Small intestine (tissue), 7 donors: ENCODE data around the gene STMN3. TPM values are rescaled to one million over a fixed set of nuclear protein-coding genes. Genes with fewer than 3 reads are reported as not detected.
A peak's percentile ranks its signal among the peaks of the same experiment; 100 is the strongest.

ENCODE experiments used
- DNase-seq, 2 donors: peaks; one replicate each; pipeline versions ENCODE4 v3.0.0 to v3.0.0-alpha.2; 2013
- FAIRE-seq: peaks from 2 replicates; lab custom pipeline; 2012; peaks lifted over from hg19 to GRCh38; lab: Jason Lieb, UNC
- H3K27ac ChIP-seq, 3 donors: one replicate each; pipeline ENCODE4 v1.5.1; 2013; ENCODE audit warnings: low read length in 2 of 3, mild to moderate bottlenecking in 2 of 3, control low read depth in 1 of 3, inconsistent platforms in 1 of 3, low read depth in 1 of 3, moderate library complexity in 1 of 3
- H3K27me3 ChIP-seq, 3 donors: one replicate each; pipeline ENCODE4 v1.6.1; 2013; ENCODE audit warnings: low read length in 3 of 3, inconsistent platforms in 1 of 3; ENCODE audit not compliant: control insufficient read depth in 3 of 3, insufficient read depth in 3 of 3
- H3K36me3 ChIP-seq, 3 donors: one replicate each; pipeline ENCODE4 v1.6.1; 2013; ENCODE audit warnings: low read length in 3 of 3, inconsistent platforms in 1 of 3, low read depth in 1 of 3, mild to moderate bottlenecking in 1 of 3, moderate library complexity in 1 of 3; ENCODE audit not compliant: control insufficient read depth in 3 of 3, insufficient read depth in 2 of 3
- H3K4me1 ChIP-seq, 3 donors: one replicate each; pipeline ENCODE4 v1.6.1; 2013; ENCODE audit warnings: low read length in 2 of 3, inconsistent platforms in 1 of 3, low read depth in 1 of 3, mild to moderate bottlenecking in 1 of 3, moderate library complexity in 1 of 3; ENCODE audit not compliant: control insufficient read depth in 3 of 3, insufficient read depth in 2 of 3
- H3K4me3 ChIP-seq, 3 donors: one replicate each; pipeline ENCODE4 v1.5.1; 2013; ENCODE audit warnings: low read length in 3 of 3, control low read depth in 1 of 3, inconsistent platforms in 1 of 3, low read depth in 1 of 3, mild to moderate bottlenecking in 1 of 3, moderate library complexity in 1 of 3
- H3K9me3 ChIP-seq, 2 donors: one replicate each; pipeline ENCODE4 v1.6.1; 2013; ENCODE audit warnings: low read depth in 1 of 2, low read length in 1 of 2; ENCODE audit not compliant: control insufficient read depth in 2 of 2, insufficient read depth in 1 of 2
- WGBS, 3 donors: extraction: QIAGEN DNeasy Blood & Tissue Kit; methylation state at CpG; one replicate each; pipeline ENCODE4 v1.1.7; 2013; 5-methylcytosine and 5-hydroxymethylcytosine counted together
- polyA plus RNA-seq, 4 donors: library from polyadenylated mRNA; stranded (reverse) in 3 of 4; unstranded in 1 of 4; fragments of 200-250 nt in 3 of 4; fragments of 120-200 nt in 1 of 4; gene quantifications; one replicate each; pipeline versions ENCODE4 v1.2.1 to v1.2.3, GENCODE V29; 2013
- donor health status: healthy with polysubstance abuse.
- donor health status: control.
- donor health status: control.
- donor health status: Bipolar disorder and iron deficiency.
- donor health status: healthy.

Gene STMN3
- polyA plus RNA-seq, 4 donors: 1.1 to 21.4 (median 5.2) TPM

DNA sequence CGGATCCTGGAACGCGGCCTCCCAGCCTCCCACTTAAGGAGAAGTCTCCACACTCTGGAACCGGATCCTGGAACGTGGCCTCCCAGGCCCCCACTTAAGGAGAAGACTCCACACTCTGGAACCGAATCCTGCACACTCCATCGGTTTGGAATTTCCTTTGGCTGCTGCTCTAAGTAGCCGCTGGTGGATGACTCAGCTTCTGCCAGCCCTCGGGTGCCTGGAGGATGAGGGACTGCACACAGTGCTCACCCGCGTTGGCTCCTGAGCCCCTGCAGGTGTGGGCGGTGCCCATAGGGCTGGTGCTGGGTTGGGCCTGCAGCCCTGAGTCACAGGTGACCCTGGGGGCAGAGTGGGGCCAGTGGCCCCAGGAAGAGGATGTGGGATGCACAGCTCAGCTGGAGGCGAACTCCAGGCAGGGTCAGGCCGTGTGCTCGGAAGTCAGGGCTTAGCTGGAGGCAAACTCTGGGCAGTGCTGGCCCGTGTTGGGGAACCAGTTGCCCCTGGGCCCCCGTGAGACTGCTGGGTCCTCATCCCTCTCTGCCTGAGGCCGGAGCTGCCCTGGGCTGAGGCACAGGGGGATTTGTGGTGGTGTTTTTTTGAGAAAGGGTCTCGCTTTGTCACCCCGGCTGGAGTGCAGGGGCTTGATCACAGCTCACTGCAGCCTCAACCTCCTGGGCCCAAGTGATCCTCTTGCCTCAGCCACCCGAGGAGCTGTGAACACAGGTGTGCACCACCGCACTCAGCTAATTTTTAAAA lies 29.3 kb upstream of the STMN3 start:
- no peak for DNase-seq
- no peak for FAIRE-seq
- H3K27me3 ChIP-seq: no peaks in the 10 kb centered on the region
- 64 to 80% (median 75%) methylated on average over 22 of the region's 22 CpGs for WGBS, 3 donors
- no peak overlapping the region for H3K4me3 ChIP-seq
- H3K4me1 ChIP-seq: peaks cover 4 to 16% (median 5%) of the 10 kb centered on the region in 3 donors
- peaks cover 3 to 67% (median 6%) of the 10 kb centered on the region in 3 donors for H3K36me3 ChIP-seq
- no peaks in the 10 kb centered on the region for H3K9me3 ChIP-seq
- peak overlapping the region in 1 of 3 donors; percentile 84 for H3K27ac ChIP-seq

DNA sequence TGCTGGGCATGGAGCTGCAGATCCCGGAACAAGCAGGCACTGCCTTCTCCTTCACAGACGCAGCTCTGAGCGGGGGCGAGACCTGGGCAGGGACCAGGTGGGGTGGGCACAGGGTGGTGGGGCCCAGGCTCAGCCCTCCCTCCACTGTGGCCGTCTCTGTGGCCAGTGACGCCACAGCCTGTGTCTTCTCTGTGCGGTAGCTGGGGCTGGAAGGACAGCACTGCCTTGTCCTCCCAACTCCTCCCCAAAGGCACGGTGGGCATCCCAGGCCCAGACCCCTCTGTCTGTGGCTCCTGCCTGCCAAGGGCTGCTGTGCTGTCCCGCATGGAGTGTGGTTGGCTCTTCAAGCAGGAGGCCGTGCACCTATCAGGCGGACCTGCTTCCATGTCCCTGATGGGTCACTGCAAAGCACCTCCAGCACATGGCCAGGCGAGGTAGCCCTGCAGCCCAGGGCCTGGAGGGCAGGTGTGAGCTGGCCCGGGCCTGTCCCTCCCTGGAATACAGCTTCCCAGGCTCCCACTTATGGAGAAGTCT lies 28.5 kb upstream of the STMN3 start:
- Histone ChIP-seq H3K36me3 (peaks cover 3 to 69% (median 6%) of the 10 kb centered on the region in 3 donors), H3K4me3 (no peak overlapping the region), H3K9me3 (no peaks in the 10 kb centered on the region), H3K27me3 (no peaks in the 10 kb centered on the region), H3K27ac (peak overlapping the region in 1 of 3 donors; percentile 50), H3K4me1 (peaks cover 0 to 8% (median 4%) of the 10 kb centered on the region in 3 donors)
- DNase-seq (no peak), FAIRE-seq (no peak)
- whole genome bisulfite sequencing, 3 donors: 92 to 96% (median 94%) methylated on average over 13 of the region's 13 CpGs

DNA sequence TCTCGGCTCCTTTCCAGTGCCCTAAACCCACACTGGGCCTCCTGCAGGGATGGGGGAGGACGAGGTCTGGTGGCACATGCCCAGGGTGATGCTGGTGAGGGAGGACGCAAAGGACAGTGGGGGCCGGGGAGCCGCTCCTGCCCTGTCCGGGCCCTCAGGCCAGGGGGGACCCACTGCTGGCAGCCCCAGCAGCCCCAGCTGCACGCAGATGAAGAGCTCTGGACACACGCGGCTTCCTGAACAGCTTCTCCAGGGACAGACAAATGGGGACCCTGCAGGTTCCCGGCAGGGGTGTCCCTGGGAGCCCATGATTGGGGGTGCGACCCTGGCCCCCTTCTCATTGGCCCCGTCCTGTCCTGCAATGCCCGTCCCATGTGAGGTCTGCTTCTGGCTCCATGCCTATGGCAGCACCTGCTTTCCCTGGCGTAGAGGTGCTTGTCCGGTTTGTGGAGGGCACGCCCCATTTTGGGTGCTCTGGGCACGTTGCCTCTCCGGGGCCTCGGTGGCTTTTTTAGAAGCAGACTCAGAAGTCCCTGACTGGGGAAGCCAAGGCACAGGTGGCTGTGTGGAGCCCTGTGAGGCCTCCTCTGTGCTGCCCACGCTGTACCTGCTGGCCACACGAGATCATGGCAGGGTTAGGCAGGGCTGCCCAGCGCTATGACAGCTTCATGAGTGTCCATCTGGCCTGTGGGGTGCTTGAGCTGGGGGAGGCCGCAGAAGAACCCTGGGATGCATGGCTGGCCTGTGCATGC lies 27.8 kb upstream of the STMN3 start:
- DNase-seq: no peak
- Histone ChIP-seq H3K36me3 (peaks cover 3 to 70% (median 6%) of the 10 kb centered on the region in 3 donors), H3K9me3 (no peaks in the 10 kb centered on the region), H3K4me3 (no peak overlapping the region), H3K27me3 (no peaks in the 10 kb centered on the region), H3K27ac (no peak overlapping the region), H3K4me1 (peaks cover 0 to 2% (median 0%) of the 10 kb centered on the region in 3 donors)
- WGBS, 3 donors: 87 to 92% (median 88%) methylated on average over 23 of the region's 23 CpGs
- FAIRE-seq: no peak

DNA sequence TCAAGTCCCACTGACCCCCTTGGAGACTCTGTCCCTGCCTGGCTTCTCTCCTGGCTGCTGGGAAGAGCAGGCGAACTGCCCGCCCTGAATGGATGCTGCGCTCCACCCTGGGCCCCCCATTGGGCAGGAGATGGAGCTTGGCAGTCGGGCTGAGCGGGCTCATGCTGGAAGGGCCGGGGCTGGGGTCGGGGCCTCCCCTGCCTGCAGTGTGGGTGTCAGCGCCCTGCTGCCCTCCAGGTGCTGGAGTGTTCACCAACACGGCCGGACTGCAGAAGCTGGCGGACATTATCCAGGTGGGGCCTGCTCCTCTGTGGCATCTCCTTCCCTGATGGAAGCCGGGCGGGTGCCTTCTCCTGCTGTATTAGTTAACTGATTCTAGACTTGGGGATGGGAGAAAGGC lies 27.2 kb upstream of the STMN3 start:
- 91 to 97% (median 96%) methylated on average over 13 of the region's 13 CpGs for WGBS, 3 donors
- peaks cover 3 to 72% (median 6%) of the 10 kb centered on the region in 3 donors for H3K36me3 ChIP-seq
- DNase-seq (no peak), FAIRE-seq (no peak)
- H3K4me1 ChIP-seq: no peaks in the 10 kb centered on the region
- H3K27me3 ChIP-seq: no peaks in the 10 kb centered on the region
- H3K27ac ChIP-seq: no peak overlapping the region
- H3K4me3 ChIP-seq: no peak overlapping the region
- H3K9me3 ChIP-seq: no peaks in the 10 kb centered on the region

DNA sequence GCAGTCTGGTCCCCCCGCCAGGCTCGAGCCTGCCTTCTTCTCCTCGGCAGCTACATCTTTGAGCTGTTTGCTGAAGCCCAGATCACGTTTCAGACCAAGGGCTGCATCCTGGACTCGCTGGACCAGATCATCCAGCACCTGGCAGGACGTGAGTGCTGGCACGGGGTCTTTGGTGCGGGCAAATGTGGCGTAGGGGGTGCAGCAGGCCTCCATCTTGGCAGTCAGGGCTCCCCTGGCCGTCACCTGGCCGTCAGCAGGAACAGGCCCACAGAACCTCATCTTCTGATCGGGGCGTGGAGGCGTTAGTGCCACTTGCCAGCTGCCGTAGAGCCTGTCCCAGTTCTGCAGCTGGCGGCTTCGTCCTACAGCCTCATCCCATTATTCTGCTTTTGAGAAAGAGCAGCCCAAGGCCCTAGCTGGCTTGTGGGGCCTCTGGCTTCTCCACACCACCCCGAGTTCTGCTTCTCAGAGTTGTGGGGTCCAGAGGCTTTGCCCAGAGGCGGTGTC lies 26.6 kb upstream of the STMN3 start:
- no peaks in the 10 kb centered on the region for H3K27me3 ChIP-seq
- no peaks in the 10 kb centered on the region for H3K4me1 ChIP-seq
- no peaks in the 10 kb centered on the region for H3K9me3 ChIP-seq
- WGBS, 3 donors: 91 to 92% (median 91%) methylated on average over 19 of the region's 19 CpGs
- no peak for FAIRE-seq
- no peak for DNase-seq
- no peak overlapping the region for H3K27ac ChIP-seq
- H3K36me3 ChIP-seq: peaks cover 3 to 72% (median 6%) of the 10 kb centered on the region in 3 donors
- no peak overlapping the region for H3K4me3 ChIP-seq

DNA sequence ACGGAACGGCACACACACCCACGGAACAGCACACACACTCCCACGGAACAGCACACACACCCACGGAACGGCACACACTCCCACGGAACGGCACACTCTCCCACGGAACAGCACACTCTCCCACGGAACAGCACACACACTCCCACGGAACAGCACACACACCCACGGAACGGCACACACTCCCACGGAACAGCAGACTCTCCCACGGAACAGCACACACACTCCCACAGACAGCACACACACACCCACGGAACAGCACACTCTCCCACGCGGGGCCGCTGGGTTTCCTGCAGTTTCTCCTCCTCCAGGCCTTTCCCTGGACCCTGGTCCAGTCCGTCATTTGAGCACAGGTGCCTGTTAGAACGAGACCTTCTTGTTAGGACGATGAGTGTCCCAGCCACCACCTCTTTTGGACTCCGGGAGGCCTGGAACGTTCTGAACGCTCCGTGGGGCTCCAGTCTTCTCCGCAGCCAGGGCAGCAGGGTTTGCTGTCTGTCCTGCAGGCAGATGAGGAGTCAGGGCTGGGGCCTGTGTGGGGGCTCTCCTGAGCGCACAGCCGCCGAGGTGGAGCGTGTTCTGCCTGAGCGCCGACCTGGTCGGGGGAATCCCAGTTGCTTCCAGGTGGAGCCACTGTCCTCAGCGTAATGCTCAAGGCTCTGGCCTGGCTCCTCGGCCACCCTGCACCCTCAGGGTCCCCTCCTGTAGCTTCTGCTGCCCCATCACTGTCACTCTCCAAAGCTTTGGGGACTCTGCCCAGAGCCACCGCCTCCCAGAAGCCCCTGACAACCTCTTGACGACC lies 25.6 kb upstream of the STMN3 start:
- Histone ChIP-seq H3K4me1 (no peaks in the 10 kb centered on the region), H3K27me3 (no peaks in the 10 kb centered on the region), H3K36me3 (peaks cover 3 to 77% (median 6%) of the 10 kb centered on the region in 3 donors), H3K4me3 (no peak overlapping the region), H3K27ac (no peak overlapping the region), H3K9me3 (no peaks in the 10 kb centered on the region)
- WGBS, 3 donors: 90 to 91% (median 90%) methylated on average over 36 to 38 of the region's 38 CpGs
- DNase-seq: no peak
- FAIRE-seq: no peak

DNA sequence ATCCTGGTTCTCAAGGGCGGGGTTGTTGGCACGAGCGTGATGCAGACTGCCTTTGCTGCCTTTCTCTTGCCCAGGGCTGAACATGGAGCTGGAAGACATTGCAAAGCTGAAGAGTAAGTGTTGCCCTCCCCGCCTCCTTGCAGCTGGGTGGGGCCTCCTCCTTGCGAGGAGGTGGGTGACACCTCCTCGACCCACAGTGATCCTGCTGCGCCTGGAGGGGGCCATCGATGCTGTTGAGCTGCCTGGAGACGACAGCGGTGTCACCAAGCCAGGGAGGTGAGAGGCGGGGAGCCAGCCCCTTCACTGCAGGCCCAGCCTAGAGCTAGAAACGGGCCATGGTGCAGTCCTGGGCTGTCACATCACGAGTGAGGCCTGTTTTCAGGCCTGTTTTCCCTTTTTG lies 24.8 kb upstream of the STMN3 start:
- H3K36me3 ChIP-seq: peaks cover 3 to 75% (median 6%) of the 10 kb centered on the region in 3 donors

More for the DNA sequence above, 24.8 kb upstream of the STMN3 start:
- Histone ChIP-seq H3K9me3 (no peaks in the 10 kb centered on the region), H3K4me1 (no peaks in the 10 kb centered on the region), H3K27ac (no peak overlapping the region), H3K27me3 (no peaks in the 10 kb centered on the region), H3K4me3 (no peak overlapping the region)
- WGBS, 3 donors: 87 to 93% (median 92%) methylated on average over 13 of the region's 13 CpGs
- DNase-seq: no peak
- FAIRE-seq: no peak
